Stimulated activated CD4-positive, alpha-beta T cell treated with anti-CD3 and anti-CD28 coated beads, Interleukin-2, amount 100 ng/mL, for 24 hours (primary cell): ENCODE measurements around the gene PAPOLA.

ENCODE experiments used
- DNase-seq, 2 donors: peaks; one replicate each; pipeline ENCODE4 v3.0.0-alpha.2; 2020

Gene PAPOLA

DNA sequence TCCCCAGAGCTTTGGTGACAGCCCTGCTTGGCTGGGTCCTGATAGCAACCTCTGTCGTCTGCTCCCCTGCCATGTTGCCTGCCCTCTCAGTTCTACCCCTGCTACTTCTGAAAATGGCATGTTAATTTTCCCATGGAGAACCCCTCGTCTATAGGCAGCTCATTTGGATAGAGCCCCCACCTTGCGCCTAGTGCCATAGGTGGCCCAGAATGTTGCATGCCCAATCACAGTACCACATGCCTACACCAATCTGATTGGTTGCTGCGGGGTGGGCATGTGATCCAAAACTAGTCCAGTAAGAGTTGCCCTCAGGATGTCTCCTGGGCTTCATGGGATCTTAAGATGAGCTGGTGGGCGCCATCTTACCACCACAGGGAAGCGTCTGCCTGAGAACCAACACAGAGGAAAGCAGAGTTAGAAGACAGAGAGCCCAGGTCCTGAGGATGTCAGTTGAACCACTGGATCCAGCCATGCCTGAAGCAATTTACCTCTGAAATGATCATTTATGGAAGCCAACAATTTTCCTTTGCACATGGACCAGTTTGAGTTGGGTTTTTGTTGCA lies 85.7 kb downstream of the PAPOLA start:
- DNase-seq, result no peak

GRCh38 chr14:96588410-96589257 lies 86.5 kb downstream of the PAPOLA start:
- DNase-seq, result no peak

- no peak for DNase-seq
Measured at GRCh38 chr14:96589577-96589976, 87.4 kb downstream of the PAPOLA start.

DNA sequence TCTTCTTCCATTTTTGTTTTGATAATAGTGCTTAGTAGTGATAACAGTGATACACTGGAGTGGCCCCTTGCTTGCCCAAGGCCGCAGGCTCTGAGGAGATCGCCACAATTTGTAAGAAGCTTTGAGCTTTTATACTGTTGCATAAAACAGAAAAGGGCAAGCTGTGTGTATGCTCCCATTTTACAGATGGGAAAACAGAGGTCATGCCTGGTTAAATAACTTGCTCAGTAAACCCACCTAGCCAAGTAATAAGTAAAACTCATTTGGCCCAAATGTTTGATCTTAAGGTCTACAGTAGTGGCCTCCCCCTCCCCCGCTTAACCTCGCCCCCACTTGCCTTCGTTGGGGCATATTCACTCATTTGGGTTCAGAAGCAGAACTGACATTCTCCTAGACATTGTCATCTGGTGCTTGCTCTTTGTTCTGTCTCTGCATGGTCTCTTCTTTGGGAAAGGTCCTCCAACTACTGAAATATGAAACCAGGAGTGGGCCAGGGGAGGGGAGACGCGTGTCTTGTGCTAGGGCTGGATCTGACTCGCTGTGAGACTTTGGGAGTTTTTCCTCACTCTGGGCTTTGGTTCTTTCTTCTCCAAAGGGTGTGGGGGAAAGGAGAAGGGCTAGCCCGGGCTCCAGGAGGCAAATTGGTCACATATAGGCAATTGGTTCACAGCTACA lies 88.1 kb downstream of the PAPOLA start:
- DNase-seq, result no peak

GRCh38 chr14:96592591-96593386 lies 90.6 kb downstream of the PAPOLA start:
- DNase-seq, result peak; percentile 69 to 72

- DNase-seq, result no peak
Measured at GRCh38 chr14:96594961-96595360, 92.8 kb downstream of the PAPOLA start.

- no peak for DNase-seq
Measured at GRCh38 chr14:96597680-96598079, 95.5 kb downstream of the PAPOLA start.

DNA sequence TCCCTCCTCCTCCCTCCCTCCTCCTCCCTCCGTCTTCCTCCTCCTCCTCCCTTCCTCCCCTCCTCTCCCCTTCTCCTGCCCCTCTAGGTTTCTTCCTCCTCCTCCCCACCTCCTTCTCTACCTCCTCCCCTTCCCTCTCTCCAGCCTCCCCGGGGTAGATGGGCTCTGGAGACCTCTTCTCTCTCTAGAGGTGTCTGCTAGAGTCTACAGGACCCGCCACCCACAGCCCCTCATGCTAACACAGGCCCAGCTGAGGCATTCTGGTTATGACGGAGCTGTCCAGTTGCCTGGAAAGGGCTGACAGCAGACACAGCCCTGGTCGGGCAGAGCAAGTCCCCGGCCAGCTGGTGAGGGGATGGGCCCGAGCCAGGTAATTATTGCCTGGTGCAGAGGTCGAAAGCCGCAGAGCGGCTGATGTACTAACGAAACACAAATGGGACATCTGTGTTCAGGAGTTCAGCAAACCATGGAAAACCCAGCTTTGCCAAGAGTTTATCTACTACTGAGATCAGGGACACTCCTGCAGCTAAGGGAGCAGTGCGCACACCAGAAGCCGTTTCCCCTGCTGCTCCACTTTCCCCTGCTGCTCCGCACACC lies 96.2 kb downstream of the PAPOLA start:
- no peak for DNase-seq

- no peak for DNase-seq
Measured at GRCh38 chr14:96599076-96599475, 96.9 kb downstream of the PAPOLA start.

DNA sequence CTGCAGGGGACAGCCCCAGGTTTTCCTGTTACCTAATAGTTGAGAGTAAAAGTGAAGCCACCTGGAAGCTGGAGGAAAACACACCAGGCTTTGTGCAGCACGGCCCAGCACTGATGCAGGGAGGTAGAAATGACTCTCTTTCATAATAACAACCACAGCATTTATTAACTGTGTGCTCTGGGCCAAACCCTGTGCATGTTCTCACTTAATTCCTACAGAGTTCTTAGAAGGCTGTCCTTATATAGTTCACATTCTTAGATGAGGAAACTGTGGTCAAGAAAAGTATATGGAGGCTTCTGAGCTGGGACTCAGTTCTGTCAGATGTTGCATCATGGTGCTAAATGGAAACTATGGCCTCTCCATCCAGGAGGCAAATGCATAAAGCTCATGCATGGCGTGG lies 100.0 kb downstream of the PAPOLA start:
- no peak for DNase-seq

DNA sequence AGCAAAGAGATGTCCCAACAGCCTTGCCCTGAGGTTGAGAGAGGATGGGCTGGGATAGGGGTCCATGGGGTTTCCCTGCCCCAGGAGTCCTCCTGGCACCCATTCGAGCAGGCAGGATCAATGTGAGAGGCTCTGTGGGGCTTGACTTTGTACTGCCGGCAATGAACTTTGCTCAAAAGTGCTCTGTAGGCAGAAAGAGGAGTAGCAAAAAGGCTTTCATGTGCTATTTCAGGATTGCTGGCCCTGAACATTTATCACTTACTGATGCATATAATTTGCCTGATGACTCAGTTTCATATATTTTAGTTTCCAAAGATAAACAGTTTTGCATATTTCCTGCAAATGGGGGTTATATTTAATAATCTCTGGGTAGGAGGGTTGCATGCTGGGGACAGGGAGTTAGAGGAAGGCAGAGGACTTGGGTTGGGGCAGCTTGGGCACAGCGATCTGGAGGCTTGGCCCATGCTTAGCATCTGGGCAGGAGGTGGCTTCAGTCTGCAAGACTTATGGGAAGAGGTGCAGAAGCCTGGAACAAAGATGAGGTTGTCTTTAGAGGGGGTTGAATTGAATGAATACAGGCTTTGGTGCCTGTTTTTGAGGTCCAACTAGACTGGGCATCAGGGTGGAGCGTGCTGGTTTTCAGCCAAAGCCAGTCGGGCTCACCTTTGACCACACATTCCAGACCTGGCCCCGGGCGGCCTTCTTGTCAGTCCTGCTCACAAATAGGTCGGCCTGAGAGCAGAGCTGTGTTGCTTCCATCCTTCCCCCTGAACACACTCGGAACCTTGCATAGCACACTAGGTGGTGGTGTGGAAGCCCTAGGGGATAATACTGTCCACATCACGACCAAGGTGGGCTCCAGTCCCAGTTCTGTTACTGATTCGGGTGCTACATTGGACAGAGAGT lies 101.4 kb downstream of the PAPOLA start:
- DNase-seq, result no peak

DNA sequence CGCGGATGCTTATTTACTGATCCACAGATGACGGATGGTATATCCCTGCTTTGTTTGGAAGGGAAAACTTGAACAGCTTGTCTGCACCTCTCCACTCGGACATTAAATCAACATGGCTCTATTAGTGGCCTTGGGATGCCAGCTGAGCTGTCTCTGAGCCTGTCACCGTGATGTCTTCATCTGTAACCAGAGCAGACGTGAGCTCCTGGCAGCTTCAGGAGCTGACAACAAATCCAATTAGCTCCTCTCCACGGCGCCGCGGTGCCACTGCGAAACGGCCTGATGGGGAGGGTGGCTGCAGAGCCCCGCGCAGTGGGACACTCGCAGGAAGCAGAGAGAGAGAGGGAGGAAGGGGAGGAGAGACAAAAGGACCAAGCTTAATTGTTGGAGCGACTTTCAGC lies 112.3 kb downstream of the PAPOLA start:
- no peak for DNase-seq

DNA sequence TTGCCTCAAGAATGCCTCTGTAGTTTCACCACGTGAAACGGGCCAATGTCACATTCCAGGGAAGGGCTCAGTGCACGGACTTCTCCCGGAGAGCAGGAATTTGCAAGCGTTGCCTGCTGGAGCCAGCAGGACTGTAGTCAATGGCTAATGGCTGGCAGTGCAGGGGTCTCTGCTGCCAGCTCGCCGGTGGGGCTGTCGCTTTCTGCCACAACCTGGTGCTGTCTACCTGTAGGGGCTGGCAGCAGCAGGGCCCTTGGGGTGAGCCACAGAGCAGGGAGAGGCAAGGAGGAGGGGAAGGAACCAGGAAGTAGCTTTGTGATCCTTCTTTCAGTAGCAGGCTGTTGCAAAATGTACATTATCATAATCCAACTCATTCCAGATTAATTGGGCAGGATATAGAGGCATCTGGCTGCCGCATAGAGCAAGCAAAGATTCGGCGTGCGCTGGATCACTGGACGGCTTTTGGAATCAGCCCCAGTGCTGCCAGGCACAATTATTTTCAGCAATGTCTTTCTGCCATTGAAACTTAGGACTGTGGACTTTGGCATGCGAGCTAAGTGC lies 114.1 kb downstream of the PAPOLA start:
- no peak for DNase-seq
